HG03095 (cell line): ENCODE results near the gene CLGN.

Experiments used
- ATAC-seq: cut with Tn5 transposase; IDR thresholded peaks from one replicate; pipeline ENCODE4 v1.9.1; 2021; ENCODE audit warnings: moderate library complexity; ENCODE audit not compliant: unreplicated experiment

Gene CLGN

GRCh38 chr4:140342620-140343019 lies 84.8 kb downstream of the CLGN start:
- ATAC-seq, result no peak
